BJ (cell line): ENCODE data around the gene NSMCE1. TPM values are rescaled to one million over a fixed set of nuclear protein-coding genes. Genes with fewer than 3 reads are reported as not detected.

Experiments
- CTCF ChIA-PET: fragments of 350-600 bp; formaldehyde crosslinking; extraction: SDS; loops from one replicate; lab custom pipeline; 2021; ENCODE audit warnings: antibody characterized with exemption, inconsistent platforms; lab: Yijun Ruan, JAX
- POLR2A ChIA-PET: fragments of 300-600 bp; sonication (Branson Sonifier 250); formaldehyde crosslinking; extraction: SDS; loops from one replicate; lab custom pipeline; 2021; ENCODE audit warnings: antibody characterized with exemption; lab: Charles Lee
- DNase-seq: peaks from one replicate; pipeline ENCODE4 v3.0.0-alpha.2; 2011; ENCODE audit warnings: low read depth
- H3K27me3 ChIP-seq: 2 replicates; pipeline ENCODE4 v1.6.0; 2011; ENCODE audit warnings: low read length; ENCODE audit not compliant: control insufficient read depth, insufficient read depth
- H3K36me3 ChIP-seq: 2 replicates; pipeline ENCODE4 v1.5.1; 2011; ENCODE audit warnings: low read length; ENCODE audit not compliant: control insufficient read depth, insufficient read depth
- H3K4me3 ChIP-seq: 2 replicates; pipeline ENCODE4 v1.5.1; 2011; ENCODE audit warnings: low read depth, mild to moderate bottlenecking, control low read depth, low read length
- polyA plus RNA-seq: library from polyadenylated mRNA; depleted of rRNA; stranded (reverse); fragments of >200 nt; gene quantifications from 2 replicates; pipeline ENCODE4 v1.2.3, GENCODE V29; 2011
- TF ChIP-seq, protein P1 (sequence below): IDR thresholded peaks from 2 replicates; pipeline ENCODE4 v1.5.1; 2011; ENCODE audit warnings: low read depth, mild to moderate bottlenecking, control low read depth, inconsistent platforms, low read length, moderate library complexity; ENCODE audit not compliant: insufficient read depth

Gene NSMCE1
- polyA plus RNA-seq, 1 experiment: 34.3 TPM

GRCh38 chr16:27229891-27230470 is 38.6 kb downstream of the NSMCE1 start:
- ChIA-PET CTCF (interaction anchor here (1.1 to 17.5 kb wide), 2 partner anchors 51 to 139 kb away, joined by 3 to 206 read pairs; no protein-coding TSS in a partner anchor), POLR2A (no interaction called here)
- no peaks in the 10 kb centered on the region for H3K27me3 ChIP-seq
- peaks cover 29% of the 10 kb centered on the region for H3K36me3 ChIP-seq
- TF ChIP-seq, protein P1, sequence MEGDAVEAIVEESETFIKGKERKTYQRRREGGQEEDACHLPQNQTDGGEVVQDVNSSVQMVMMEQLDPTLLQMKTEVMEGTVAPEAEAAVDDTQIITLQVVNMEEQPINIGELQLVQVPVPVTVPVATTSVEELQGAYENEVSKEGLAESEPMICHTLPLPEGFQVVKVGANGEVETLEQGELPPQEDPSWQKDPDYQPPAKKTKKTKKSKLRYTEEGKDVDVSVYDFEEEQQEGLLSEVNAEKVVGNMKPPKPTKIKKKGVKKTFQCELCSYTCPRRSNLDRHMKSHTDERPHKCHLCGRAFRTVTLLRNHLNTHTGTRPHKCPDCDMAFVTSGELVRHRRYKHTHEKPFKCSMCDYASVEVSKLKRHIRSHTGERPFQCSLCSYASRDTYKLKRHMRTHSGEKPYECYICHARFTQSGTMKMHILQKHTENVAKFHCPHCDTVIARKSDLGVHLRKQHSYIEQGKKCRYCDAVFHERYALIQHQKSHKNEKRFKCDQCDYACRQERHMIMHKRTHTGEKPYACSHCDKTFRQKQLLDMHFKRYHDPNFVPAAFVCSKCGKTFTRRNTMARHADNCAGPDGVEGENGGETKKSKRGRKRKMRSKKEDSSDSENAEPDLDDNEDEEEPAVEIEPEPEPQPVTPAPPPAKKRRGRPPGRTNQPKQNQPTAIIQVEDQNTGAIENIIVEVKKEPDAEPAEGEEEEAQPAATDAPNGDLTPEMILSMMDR: no peak
- DNase-seq: no peak
- no peak overlapping the region for H3K4me3 ChIP-seq

- no peak for DNase-seq
Measured at GRCh38 chr16:27228621-27229501, 39.7 kb downstream of the NSMCE1 start.

DNA sequence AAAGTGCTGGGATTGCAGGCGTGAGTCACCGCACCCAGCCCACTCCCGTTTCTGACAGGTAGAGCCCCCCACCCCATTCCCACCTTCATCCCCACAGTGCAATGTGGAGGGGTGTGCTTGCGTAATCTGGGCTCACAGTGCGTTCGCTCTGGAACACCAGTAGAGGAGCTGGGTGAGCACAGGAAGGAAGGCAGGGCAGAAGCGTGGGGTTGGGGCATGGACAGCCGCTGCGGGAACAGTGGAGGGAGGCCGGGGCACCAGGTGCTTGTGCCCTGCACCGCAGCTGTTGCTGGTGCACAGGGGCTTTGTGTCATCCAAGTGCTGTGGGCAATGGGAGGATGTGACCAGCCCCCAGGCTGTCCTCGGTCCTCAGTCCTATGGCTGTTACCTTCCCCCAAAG is 40.5 kb downstream of the NSMCE1 start:
- Histone ChIP-seq H3K27me3 (no peaks in the 10 kb centered on the region), H3K36me3 (peaks cover 27% of the 10 kb centered on the region), H3K4me3 (no peak overlapping the region)
- DNase-seq: no peak
- ChIA-PET CTCF (interaction anchor here (1.1 kb wide), 1 partner anchor 7 kb away, joined by 5 read pairs; no protein-coding TSS in a partner anchor), POLR2A (no interaction called here)
- TF ChIP-seq, protein P1: no peak

More at GRCh38 chr16:27228621-27229501, 39.7 kb downstream of the NSMCE1 start:
- Histone ChIP-seq H3K36me3 (peaks cover 30% of the 10 kb centered on the region), H3K27me3 (no peaks in the 10 kb centered on the region), H3K4me3 (no peak overlapping the region)
- ChIA-PET CTCF (interaction anchor here (1.1 to 17.5 kb wide), 2 partner anchors 50 to 140 kb away, joined by 3 to 206 read pairs; no protein-coding TSS in a partner anchor), POLR2A (no interaction called here)
- TF ChIP-seq, protein P1: no peak

DNA sequence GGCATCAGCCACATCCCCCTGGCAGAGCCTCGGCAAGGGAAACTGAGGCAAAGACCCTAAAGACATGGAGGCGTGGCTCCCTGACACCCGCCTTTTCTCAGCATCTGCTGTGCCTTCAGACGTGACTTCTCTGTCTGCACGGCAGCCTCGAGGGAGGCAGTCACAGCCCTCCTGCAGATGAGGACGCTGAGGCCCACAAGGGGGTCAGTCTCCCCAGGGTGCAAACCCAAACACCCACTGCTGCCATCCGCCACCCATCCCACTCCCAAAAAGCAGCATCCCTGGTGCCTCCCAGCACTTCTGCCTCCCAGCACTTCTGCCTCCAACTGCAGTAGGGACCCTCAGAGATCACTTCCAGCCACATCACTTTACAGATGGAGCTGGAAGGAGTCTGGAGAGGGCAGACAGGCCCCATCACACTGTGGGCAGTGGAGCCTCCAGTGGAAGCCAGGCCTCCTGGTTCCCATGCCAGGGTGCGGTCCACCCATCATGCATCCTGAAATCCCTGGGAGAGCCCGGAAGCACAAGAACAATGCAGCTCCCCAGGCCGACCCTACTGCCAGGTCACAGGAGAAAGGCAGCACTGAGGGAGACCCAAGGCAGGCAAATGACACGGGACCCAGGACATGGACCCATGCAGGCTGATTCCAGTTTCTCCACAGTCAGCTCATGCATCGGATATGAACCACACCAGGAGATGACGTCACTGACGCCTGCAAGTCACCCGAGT is 41.4 kb downstream of the NSMCE1 start:
- Histone ChIP-seq H3K4me3 (no peak overlapping the region), H3K36me3 (peaks cover 23% of the 10 kb centered on the region), H3K27me3 (no peaks in the 10 kb centered on the region)
- TF ChIP-seq, protein P1: no peak
- CTCF ChIA-PET: interaction anchor here (1.1 to 6.8 kb wide), 2 partner anchors 7 to 8 kb away, joined by 5 to 50 read pairs; no protein-coding TSS in a partner anchor
- no peak for DNase-seq
- POLR2A ChIA-PET: no interaction called here
